Right forelimb (tissue), 1 donor: ENCODE measurements around the gene TGIF1.
A peak's percentile ranks its signal among the peaks of the same experiment; 100 is the strongest.

Experiments used
- DNase-seq: peaks from one replicate; pipeline ENCODE4 v3.0.0-alpha.2; 2018

The TGIF1 gene

GRCh38 chr18:3486512-3486911 is 36.5 kb downstream of the TGIF1 start:
- no peak for DNase-seq

- no peak for DNase-seq
Measured at GRCh38 chr18:3489462-3489861, 39.5 kb downstream of the TGIF1 start.

- DNase-seq: no peak
Measured at GRCh38 chr18:3491981-3492555, 42.1 kb downstream of the TGIF1 start.

- no peak for DNase-seq
Measured at GRCh38 chr18:3492721-3493120, 42.7 kb downstream of the TGIF1 start.

GRCh38 chr18:3493501-3494244 is 43.7 kb downstream of the TGIF1 start:
- DNase-seq: no peak

- DNase-seq: no peak
Measured at GRCh38 chr18:3494245-3494526, 44.2 kb downstream of the TGIF1 start.

GRCh38 chr18:3494569-3494968 is 44.6 kb downstream of the TGIF1 start:
- DNase-seq: no peak

GRCh38 chr18:3495691-3496430 is 45.9 kb downstream of the TGIF1 start:
- DNase-seq: no peak

- DNase-seq: peak; percentile 67
Measured at GRCh38 chr18:3498698-3499471, 48.9 kb downstream of the TGIF1 start.

- DNase-seq: no peak
Measured at GRCh38 chr18:3499501-3499900, 49.5 kb downstream of the TGIF1 start.

- DNase-seq: no peak
Measured at GRCh38 chr18:3500016-3500415, 50.0 kb downstream of the TGIF1 start.

- DNase-seq: no peak
Measured at GRCh38 chr18:3502650-3503049, 52.7 kb downstream of the TGIF1 start.

- DNase-seq: no peak
Measured at GRCh38 chr18:3504637-3505036, 54.7 kb downstream of the TGIF1 start.

GRCh38 chr18:3508576-3509549 is 58.9 kb downstream of the TGIF1 start:
- DNase-seq: no peak
